NCI-H2196 (cell line): ENCODE data around the gene AMOTL2.

Experiments
- DNase-seq: peaks from one replicate; lab custom pipeline; 2025; ENCODE audit not compliant: unreplicated experiment; lab: John Stamatoyannopoulos, UW

The AMOTL2 gene

GRCh38 chr3:134366928-134367811 is 7.1 kb downstream of the AMOTL2 start:
- no peak for DNase-seq

- DNase-seq: no peak
These were observed 7.9 kb downstream of the AMOTL2 start for GRCh38 chr3:134366221-134366927.

GRCh38 chr3:134365766-134366065 is 8.5 kb downstream of the AMOTL2 start:
- DNase-seq: no peak

DNA sequence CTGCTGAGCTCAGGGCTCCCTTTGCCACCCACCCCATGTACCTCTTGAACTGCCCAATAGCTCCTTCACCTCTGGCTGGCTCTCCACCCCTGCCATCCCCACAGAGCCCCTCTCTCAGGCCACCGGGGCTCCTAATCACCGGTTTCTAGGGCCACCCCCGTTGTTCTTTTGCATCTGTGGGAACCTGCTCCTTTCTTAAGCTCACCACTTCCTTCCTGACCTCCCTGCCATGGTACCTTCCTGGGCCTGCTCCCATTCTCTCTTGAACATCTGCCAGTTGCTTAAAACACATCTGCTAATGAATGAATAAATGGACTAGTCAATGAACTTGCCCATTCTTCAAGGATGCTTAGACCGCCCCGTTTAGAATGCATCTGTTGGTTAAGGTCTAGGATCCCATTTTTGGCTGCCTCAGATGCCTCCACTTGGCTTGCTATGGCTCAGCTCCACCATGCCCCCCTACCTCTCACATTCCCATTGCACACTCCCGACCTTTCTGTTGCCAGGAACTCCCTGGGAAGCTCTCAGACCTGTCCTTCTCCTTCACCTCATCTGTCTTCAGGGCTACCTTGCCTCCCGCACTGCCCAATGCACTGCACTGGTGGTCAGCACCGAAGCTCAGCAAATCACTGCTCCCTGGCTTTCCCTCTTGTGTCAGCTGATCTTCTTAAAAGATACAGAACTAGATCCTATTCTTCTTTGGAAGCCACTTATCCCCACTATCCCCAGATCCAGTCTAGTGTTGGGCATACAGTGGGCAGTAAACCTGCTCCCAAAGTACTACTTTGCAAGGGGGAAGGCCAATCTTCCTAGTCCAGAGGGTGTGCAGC is 9.1 kb downstream of the AMOTL2 start:
- DNase-seq: no peak

DNA sequence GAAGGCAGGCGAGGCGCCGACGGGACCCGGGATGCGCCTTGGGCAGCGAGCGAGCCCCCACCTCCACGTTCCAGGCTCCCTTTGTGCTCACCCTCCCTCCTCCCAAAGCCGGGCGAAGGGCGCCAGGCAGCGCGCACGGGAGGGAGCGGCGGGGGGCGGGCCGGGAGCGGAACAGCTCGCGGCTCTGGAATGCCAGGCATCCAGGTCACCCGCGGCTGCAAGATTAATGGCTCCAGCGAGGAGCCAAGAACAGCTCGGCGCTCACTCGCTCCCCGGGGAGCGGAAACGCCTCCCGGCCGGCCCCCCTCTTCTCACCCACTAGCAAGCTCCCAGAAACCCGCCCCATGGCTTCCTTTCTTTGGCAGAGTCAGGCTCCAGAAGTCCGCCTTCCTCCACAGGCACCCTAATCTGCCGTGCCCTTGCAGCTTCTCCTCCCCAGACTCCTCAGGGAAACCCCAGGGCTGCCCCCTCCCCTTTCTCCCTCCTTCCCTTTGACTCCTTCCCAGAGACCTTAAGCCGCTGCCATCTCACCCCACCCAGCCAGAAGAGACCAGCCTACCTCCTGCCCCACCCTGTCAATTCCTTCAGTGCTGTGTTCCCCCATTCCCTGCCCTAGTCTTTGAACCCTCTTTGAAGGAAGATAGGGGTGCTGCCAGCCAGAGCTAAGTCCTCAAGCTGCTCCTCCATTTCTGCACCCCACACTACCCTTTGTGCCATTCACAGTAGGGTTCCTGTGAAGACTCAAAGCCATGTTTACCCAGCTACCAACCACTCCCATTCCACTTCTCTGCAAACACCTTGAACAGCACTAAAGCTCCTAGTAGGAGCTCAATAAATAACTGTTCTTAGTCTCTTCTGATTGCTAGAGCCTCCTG is 9.9 kb downstream of the AMOTL2 start:
- DNase-seq: peak; percentile 27

DNA sequence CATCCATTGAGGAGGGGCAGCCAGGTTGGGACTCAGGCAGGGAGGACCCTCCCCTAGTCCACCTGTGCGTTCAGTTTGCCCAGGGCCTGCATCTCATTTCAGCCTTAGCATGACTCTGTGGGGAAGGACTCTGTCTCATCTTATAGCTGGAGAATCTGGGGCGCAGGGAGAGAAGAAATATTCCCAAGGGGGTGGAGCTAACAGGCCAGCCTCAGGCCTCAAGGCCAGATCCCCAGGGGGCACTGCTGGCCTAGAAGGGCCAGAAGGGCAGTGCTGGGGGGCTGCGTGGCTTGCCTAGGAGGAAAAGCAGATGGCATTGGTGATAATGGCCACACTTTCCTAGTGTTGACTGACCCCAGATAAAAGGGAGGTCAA is 10.9 kb downstream of the AMOTL2 start:
- no peak for DNase-seq

DNA sequence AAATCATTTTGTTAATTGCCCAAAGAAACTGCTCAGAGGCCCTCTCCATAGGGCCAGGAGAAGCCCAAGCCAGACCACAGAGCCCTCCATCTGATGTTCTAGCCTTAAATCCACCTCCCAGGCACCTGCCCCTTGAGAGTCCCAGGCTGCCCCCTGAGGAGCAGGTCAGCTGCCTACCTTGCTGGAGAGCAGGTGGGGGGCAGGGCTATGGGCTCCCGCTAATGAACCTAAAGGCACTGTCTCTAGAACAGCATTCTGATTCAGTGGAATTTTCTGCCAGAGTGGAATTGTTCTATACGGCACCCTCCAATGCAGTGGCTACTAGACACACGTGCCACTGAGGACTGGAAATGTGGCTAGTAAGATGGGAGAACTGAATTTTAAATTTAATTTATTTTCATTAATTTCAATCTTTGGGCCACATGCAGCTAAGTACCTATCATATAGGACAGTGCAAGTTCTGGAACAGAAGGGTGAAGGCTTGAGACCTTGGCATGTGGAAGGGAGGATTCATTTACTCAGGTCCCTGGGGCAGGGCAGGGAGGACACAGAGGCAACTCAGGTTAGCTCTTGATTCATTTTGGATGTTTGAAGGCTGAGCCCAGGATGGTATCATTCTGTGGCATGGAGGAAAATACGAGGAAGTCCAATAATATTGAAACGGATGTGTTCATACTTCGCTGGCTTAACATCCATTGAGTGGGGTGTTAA is 11.4 kb downstream of the AMOTL2 start:
- no peak for DNase-seq

DNA sequence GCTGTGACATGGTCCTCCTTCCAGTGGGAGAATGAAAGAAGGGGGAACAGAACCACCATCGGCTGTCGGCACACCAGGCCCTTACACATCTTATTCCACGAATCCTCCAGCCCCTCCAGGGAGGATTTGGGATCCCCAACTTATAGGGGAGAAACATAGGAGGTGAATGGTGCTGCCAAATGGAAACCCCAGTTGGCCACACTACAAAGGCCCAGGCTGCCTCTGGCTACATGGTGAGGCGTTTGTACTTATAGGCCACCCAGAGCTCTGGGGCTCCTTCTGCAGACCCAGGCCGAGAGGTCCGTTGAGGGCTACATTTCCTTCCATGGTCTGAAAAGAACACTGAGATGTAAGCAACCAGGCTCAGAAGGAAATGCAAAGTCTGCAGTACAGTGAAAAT is 12.0 kb downstream of the AMOTL2 start:
- DNase-seq: no peak

GRCh38 chr3:134361162-134361835 is 12.9 kb downstream of the AMOTL2 start:
- no peak for DNase-seq

DNA sequence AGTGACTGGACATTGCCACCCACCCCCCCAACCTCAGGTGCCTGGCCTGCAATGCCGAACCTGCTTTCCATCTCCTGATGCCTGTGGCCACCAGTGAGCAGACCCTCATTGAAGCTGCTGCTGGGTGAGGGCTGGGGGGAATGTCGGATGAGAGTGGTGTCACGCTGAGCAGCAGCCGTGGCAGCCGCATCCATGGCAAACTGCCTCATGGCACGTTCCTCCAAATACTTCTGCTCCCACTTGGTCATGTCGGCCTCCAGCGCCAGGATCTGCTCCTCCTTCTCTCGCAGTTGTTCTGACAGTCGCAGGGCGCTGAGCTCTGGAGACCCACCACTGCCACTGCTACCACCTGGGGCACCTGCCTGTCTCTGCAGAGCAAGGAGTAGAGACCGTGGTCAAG is 14.2 kb downstream of the AMOTL2 start:
- DNase-seq: no peak

- DNase-seq: no peak
These were observed 14.9 kb downstream of the AMOTL2 start for GRCh38 chr3:134359121-134360010.

DNA sequence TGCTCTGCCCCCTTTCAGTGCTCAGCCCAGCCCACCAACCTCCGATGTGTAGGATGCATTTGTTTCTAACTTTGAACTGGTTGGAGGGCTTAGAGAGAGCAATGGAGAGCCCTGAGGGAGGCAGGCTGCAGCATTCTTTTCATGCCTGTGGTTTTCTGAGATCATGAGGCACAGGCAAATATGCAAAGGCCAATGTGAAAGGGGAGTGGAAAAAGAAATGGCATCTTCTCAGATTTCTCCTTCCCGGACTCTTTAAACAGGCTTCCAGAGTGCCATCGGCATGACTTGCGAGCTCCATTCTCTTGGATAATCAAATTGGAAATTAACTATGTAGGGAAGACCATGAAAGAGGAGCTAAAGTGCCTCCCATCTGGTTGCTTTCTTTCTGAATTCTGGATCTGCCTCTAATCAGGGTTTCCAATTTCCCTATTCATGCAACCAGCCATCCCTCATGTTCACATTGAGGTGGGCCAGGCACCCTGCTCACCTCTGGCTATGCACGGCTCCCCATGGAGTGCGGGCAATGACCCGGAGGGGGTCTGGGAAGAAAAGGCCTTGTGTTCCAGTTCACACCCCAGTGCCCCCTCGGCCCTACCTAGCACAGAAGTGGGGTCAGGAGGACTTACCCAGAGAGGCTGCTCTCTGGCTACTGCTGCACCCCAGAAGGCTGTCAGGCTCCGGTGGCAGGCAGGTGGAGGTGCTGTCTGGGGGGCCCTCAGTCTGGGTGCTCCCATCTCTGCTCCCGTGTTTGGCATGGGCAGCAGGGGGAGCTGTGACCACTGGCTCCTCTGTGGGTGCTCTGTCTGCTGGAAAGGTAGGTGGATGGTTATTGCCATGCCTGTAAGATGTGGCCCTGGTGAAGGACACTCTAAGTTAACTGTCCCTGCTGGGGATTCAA is 16.1 kb downstream of the AMOTL2 start:
- DNase-seq: peak; percentile 55

DNA sequence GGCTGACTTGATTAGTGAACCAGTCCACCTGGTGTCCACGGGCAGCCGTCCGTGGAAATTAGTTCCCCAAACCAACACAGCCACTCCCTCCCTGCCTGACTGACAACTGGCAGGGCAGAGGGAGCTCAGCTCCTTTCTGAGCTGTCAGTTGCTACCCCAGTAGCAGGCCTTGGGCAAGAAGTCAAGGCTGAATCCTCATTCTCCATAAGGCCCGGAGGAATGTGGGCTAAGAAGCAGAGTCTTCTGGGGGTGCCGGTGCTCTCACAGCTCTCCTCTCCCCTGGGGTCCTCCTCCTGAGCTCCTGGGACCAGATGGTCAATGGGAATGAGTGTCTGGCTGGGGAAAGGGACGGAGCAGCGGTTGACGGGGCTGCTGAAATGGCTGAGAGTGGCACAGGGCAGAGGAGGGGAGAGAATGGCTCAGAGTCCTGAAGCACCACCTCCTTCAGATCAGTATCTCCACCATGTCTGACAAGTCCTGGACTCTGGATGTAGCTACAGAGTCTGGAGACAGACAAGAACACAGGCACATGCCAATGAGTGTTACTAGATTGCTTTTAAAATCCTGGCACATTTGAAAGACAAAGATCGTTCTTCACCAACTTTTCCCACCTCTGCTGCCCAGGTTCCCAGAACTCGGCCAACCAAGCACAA is 16.9 kb downstream of the AMOTL2 start:
- DNase-seq: no peak

- DNase-seq: no peak
These were observed 17.7 kb downstream of the AMOTL2 start for GRCh38 chr3:134356411-134357040.

DNA sequence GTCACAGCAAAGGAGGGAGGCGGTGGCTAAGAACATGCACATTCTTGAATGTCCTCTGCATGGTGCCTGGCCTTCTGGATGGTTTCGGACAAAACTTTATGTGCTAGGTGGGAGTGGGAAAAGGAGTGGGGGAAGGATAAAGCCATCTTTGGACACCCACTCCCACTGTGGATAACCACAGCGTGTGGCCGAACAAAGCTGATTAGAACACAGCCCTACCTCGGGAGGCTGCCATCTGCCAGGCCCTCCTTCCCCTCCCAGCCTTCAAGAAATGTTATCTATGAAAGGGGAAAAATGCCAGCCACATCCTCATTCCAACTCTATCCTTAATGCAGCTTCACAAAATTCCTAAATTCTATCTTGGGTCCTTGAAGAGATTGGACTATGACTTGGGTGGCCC is 18.8 kb downstream of the AMOTL2 start:
- no peak for DNase-seq

GRCh38 chr3:134354612-134355251 is 19.5 kb downstream of the AMOTL2 start:
- no peak for DNase-seq
